ENCODE measurements around the gene PARD3. TPM values are rescaled to one million over a fixed set of nuclear protein-coding genes. Genes with fewer than 3 reads are reported as not detected.

Gene PARD3
- total RNA-seq, 6 donors from 2014 or later = 30.6 to 108 (median 50.6) TPM

DNA sequence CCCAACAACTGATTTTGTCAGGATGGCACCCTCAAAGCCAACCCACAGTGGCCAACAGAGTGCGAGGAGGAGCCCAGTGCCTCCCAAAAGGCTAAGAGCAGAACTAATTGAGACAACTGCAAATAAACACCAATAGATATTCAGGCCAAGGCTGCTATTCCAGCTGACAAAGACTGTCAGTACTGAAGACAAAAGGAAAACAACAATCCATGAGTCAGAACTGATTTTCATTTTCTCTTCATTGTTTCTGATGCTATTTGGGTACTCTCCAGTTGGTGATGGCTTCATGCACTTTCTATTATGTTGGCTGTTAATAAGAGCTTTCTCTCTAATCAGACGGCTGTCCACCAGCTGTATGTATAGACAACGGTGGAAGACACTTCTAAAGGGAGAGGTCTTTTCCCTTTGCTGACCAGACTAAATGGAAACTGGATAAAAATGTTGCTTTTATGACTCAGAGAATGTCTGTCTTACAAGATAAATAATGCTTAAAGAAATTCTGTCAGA is 515.9 kb downstream of the PARD3 start:
- DNase-seq (no peak), ATAC-seq (ENCODE audit: low FRiP score in 2 of 2) (no peak)
- H3K4me1 ChIP-seq = no peaks in the 10 kb centered on the region
- TF ChIP-seq EP300 (IDR thresholded peaks at IDR 0.05) (no peak), POLR2AphosphoS5 (IDR thresholded peaks at IDR 0.05) (no peak), POLR2A (IDR thresholded peaks at IDR 0.05) (no peak)
- TF ChIP-seq, protein P1, sequence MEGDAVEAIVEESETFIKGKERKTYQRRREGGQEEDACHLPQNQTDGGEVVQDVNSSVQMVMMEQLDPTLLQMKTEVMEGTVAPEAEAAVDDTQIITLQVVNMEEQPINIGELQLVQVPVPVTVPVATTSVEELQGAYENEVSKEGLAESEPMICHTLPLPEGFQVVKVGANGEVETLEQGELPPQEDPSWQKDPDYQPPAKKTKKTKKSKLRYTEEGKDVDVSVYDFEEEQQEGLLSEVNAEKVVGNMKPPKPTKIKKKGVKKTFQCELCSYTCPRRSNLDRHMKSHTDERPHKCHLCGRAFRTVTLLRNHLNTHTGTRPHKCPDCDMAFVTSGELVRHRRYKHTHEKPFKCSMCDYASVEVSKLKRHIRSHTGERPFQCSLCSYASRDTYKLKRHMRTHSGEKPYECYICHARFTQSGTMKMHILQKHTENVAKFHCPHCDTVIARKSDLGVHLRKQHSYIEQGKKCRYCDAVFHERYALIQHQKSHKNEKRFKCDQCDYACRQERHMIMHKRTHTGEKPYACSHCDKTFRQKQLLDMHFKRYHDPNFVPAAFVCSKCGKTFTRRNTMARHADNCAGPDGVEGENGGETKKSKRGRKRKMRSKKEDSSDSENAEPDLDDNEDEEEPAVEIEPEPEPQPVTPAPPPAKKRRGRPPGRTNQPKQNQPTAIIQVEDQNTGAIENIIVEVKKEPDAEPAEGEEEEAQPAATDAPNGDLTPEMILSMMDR (IDR thresholded peaks at IDR 0.05) = no peak
- H3K4me3 ChIP-seq = no peak overlapping the region
- H3K36me3 ChIP-seq = no peaks in the 10 kb centered on the region
- H3K27ac ChIP-seq = no peak overlapping the region
- no peaks in the 10 kb centered on the region for H3K27me3 ChIP-seq
- WGBS, 2 donors = 77 to 84% methylated on average over 3 of the region's 3 CpGs
- H3K9me3 ChIP-seq = no peaks in the 10 kb centered on the region

DNA sequence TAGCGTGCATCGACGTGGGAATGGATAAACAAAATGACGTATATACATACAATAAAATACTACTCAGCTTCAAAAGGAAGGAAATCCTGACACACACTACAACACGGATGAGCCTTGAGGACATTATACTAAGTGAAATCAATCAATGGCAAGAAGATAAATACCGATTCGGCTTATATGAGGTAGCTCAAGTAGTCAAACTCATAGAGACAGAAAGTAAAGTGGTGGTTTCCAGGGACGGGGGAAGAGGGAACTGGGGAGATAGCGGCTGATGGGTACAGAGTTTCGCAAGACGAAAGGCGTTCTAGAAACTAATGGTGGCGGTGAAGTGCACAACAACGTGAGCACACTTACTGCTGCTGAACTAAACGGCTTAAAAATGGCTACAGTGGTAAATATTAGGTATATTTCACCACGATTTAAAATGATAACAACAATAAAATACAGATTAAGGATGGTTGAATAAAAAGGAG is 516.7 kb downstream of the PARD3 start:
- Histone ChIP-seq H3K9me3 (no peaks in the 10 kb centered on the region), H3K36me3 (no peaks in the 10 kb centered on the region), H3K27ac (no peak overlapping the region), H3K27me3 (no peaks in the 10 kb centered on the region), H3K4me3 (no peak overlapping the region), H3K4me1 (no peaks in the 10 kb centered on the region)
- 81 to 85% methylated on average over 16 of the region's 16 CpGs for WGBS, 2 donors
- ATAC-seq (ENCODE audit: low FRiP score in 2 of 2) (no peak), DNase-seq (no peak)
- TF ChIP-seq POLR2A (IDR thresholded peaks at IDR 0.05) = no peak
- TF ChIP-seq, protein P1 (IDR thresholded peaks at IDR 0.05) = no peak
- TF ChIP-seq POLR2AphosphoS5 (IDR thresholded peaks at IDR 0.05) = no peak
- no peak for TF ChIP-seq EP300 (IDR thresholded peaks at IDR 0.05)

DNA sequence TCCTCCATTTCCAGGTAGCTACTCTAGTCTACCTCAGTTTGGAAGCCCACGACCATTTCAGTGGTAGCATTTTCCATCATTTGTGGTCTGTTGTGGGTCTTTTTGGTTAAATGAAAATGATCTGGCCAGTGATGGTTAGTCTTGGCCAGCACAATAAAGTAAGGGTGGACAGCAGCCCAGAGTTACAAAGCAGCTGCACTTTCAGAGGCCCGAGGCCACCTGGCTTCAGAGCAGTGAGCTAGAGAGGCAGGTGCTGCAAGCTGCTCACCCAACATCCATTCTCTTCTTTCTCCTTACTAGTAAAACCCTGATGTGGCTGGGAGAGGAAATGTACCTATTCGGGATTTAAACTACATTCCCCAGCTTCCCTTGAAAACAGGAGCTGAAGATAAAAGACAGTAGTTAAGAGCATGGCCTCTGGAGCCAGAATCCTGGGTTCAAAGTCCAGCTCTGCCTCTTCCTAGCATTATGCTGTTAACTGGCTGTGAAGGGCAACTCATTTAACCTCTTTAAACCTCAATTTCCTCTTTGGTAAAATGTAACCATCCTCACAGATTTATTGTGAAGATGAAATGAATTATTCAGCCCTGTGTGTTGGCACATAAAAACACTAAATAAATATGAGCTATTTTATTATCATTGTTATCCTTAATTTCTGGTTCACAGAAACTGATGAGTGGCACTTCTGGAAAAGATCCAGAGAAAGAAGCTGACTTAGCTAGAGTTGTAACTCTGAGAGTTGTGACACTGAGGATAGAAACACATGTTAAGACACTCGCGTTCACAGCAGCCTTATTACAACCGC is 517.4 kb downstream of the PARD3 start:
- no peak overlapping the region for H3K4me3 ChIP-seq
- no peaks in the 10 kb centered on the region for H3K27me3 ChIP-seq
- DNase-seq (no peak), ATAC-seq (ENCODE audit: low FRiP score in 2 of 2) (no peak)
- H3K4me1 ChIP-seq = no peaks in the 10 kb centered on the region
- 83 to 85% methylated on average over 6 of the region's 6 CpGs for WGBS, 2 donors
- no peaks in the 10 kb centered on the region for H3K9me3 ChIP-seq
- no peak overlapping the region for H3K27ac ChIP-seq
- no peak for TF ChIP-seq POLR2AphosphoS5 (IDR thresholded peaks at IDR 0.05)
- TF ChIP-seq POLR2A (IDR thresholded peaks at IDR 0.05) = no peak
- TF ChIP-seq EP300 (IDR thresholded peaks at IDR 0.05) = no peak
- TF ChIP-seq, protein P1 (IDR thresholded peaks at IDR 0.05) = no peak
- no peaks in the 10 kb centered on the region for H3K36me3 ChIP-seq

DNA sequence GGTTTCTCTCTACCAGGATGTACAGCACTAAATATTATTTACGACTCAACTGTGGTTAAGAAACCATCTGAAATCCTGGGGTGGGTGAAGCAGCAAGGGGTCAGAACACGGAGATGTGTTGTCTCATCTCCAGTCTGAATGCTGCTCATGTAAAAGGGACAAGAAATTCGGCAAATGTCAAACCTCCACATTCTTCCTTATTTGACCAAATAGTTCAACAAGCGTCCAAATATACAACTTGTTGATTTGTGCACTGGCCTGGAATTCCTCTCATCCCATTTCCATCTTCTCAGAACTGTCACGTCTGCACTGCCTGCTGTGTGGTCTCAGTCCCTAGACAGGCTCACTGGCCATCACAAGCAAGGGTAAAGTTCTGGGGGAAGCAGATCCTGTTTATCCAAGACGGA is 520.0 kb downstream of the PARD3 start:
- Histone ChIP-seq H3K27ac (no peak overlapping the region), H3K4me3 (no peak overlapping the region), H3K9me3 (no peaks in the 10 kb centered on the region), H3K27me3 (no peaks in the 10 kb centered on the region), H3K4me1 (peaks cover 0 to 3% (median 0%) of the 10 kb centered on the region in 4 donors), H3K36me3 (no peaks in the 10 kb centered on the region)
- WGBS, 2 donors = 53 to 76% methylated on average over 6 of the region's 6 CpGs
- TF ChIP-seq, protein P1 (IDR thresholded peaks at IDR 0.05) = no peak
- no peak for TF ChIP-seq POLR2A (IDR thresholded peaks at IDR 0.05)
- no peak for TF ChIP-seq EP300 (IDR thresholded peaks at IDR 0.05)
- TF ChIP-seq POLR2AphosphoS5 (IDR thresholded peaks at IDR 0.05) = peak in 1 of 2 donors; percentile 48
- DNase-seq = no peak
- ATAC-seq (ENCODE audit: low FRiP score in 2 of 2) = no peak
